ENCODE results near the gene VPS54.

DNA sequence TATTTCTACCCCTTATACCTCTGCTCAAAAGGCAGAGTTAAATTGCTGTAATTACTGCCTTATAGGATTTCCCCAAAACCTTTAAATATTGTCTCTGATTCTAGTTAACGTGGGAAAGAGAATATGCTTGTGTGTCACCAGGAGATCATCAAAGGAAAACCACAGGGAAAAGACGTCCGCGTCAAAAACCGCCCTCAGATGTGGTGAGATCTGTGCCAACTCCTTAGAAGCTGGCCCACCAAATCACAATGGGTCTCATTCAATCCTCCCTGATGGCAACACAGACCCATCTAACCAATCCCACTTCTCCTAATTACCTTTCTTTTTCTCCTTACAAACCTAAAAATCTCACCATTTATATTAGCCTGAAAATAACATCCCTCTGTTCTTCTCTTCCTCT is 25.4 kb downstream of the VPS54 start:
- TF ChIP-seq RFX1 (IDR thresholded peaks at IDR 0.05) (no peak), NR2C1 (IDR thresholded peaks at IDR 0.05) (no peak), NR2C1 (tag; IDR thresholded peaks at IDR 0.05) (no peak), ELF1 (tag; IDR thresholded peaks at IDR 0.05) (no peak), NONO (IDR thresholded peaks at IDR 0.05; ENCODE audit: low read depth in 2 of 2, low read length in 1 of 2) (no peak), YY1 (IDR thresholded peaks at IDR 0.05; ENCODE audit: borderline replicate concordance in 1 of 3, control insufficient read depth in 1 of 3, extremely low read depth in 1 of 3, insufficient read depth in 3 of 3, insufficient read length in 1 of 3, insufficient replicate concordance in 2 of 3, low read depth in 1 of 3, low read length in 2 of 3) (no peak), NCOA2 (IDR thresholded peaks at IDR 0.05; ENCODE audit: partially characterized antibody in 2 of 2) (no peak)
- TF ChIP-seq, protein P1, sequence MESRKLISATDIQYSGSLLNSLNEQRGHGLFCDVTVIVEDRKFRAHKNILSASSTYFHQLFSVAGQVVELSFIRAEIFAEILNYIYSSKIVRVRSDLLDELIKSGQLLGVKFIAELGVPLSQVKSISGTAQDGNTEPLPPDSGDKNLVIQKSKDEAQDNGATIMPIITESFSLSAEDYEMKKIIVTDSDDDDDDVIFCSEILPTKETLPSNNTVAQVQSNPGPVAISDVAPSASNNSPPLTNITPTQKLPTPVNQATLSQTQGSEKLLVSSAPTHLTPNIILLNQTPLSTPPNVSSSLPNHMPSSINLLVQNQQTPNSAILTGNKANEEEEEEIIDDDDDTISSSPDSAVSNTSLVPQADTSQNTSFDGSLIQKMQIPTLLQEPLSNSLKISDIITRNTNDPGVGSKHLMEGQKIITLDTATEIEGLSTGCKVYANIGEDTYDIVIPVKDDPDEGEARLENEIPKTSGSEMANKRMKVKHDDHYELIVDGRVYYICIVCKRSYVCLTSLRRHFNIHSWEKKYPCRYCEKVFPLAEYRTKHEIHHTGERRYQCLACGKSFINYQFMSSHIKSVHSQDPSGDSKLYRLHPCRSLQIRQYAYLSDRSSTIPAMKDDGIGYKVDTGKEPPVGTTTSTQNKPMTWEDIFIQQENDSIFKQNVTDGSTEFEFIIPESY (CRISPR knock-in tag; IDR thresholded peaks at IDR 0.05) = no peak
- TF ChIP-seq, protein P2, sequence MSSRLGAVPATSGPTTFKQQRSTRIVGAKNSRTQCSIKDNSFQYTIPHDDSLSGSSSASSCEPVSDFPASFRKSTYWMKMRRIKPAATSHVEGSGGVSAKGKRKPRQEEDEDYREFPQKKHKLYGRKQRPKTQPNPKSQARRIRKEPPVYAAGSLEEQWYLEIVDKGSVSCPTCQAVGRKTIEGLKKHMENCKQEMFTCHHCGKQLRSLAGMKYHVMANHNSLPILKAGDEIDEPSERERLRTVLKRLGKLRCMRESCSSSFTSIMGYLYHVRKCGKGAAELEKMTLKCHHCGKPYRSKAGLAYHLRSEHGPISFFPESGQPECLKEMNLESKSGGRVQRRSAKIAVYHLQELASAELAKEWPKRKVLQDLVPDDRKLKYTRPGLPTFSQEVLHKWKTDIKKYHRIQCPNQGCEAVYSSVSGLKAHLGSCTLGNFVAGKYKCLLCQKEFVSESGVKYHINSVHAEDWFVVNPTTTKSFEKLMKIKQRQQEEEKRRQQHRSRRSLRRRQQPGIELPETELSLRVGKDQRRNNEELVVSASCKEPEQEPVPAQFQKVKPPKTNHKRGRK (tag; IDR thresholded peaks at IDR 0.05) = no peak
- TF ChIP-seq, protein P3, sequence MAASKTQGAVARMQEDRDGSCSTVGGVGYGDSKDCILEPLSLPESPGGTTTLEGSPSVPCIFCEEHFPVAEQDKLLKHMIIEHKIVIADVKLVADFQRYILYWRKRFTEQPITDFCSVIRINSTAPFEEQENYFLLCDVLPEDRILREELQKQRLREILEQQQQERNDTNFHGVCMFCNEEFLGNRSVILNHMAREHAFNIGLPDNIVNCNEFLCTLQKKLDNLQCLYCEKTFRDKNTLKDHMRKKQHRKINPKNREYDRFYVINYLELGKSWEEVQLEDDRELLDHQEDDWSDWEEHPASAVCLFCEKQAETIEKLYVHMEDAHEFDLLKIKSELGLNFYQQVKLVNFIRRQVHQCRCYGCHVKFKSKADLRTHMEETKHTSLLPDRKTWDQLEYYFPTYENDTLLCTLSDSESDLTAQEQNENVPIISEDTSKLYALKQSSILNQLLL (CRISPR knock-in tag; IDR thresholded peaks at IDR 0.05; ENCODE audit: borderline replicate concordance) = no peak
- TF ChIP-seq, protein P4, sequence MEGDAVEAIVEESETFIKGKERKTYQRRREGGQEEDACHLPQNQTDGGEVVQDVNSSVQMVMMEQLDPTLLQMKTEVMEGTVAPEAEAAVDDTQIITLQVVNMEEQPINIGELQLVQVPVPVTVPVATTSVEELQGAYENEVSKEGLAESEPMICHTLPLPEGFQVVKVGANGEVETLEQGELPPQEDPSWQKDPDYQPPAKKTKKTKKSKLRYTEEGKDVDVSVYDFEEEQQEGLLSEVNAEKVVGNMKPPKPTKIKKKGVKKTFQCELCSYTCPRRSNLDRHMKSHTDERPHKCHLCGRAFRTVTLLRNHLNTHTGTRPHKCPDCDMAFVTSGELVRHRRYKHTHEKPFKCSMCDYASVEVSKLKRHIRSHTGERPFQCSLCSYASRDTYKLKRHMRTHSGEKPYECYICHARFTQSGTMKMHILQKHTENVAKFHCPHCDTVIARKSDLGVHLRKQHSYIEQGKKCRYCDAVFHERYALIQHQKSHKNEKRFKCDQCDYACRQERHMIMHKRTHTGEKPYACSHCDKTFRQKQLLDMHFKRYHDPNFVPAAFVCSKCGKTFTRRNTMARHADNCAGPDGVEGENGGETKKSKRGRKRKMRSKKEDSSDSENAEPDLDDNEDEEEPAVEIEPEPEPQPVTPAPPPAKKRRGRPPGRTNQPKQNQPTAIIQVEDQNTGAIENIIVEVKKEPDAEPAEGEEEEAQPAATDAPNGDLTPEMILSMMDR (IDR thresholded peaks at IDR 0.05 in 2 of 3, conservative IDR thresholded peaks at IDR 0.05 in 1 of 3; ENCODE audit: insufficient read depth in 2 of 3, low read depth in 1 of 3, low read length in 3 of 3) = no peak
- TF ChIP-seq, protein P5, sequence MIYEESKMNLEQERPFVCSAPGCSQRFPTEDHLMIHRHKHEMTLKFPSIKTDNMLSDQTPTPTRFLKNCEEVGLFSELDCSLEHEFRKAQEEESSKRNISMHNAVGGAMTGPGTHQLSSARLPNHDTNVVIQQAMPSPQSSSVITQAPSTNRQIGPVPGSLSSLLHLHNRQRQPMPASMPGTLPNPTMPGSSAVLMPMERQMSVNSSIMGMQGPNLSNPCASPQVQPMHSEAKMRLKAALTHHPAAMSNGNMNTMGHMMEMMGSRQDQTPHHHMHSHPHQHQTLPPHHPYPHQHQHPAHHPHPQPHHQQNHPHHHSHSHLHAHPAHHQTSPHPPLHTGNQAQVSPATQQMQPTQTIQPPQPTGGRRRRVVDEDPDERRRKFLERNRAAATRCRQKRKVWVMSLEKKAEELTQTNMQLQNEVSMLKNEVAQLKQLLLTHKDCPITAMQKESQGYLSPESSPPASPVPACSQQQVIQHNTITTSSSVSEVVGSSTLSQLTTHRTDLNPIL (CRISPR knock-in tag; IDR thresholded peaks at IDR 0.05) = no peak

Data from K562 (cell line).